NCI-H2196 treated with DMSO at 0.1 percent for 48 hours (cell line): ENCODE data around the gene MESP1.

Source experiments
- DNase-seq: peaks from one replicate; lab custom pipeline; 2025; ENCODE audit not compliant: unreplicated experiment; lab: John Stamatoyannopoulos, UW

MESP1 gene

GRCh38 chr15:89732451-89733172 is 18.4 kb downstream of the MESP1 start:
- DNase-seq: no peak

GRCh38 chr15:89731275-89731674 is 19.8 kb downstream of the MESP1 start:
- no peak for DNase-seq

GRCh38 chr15:89728254-89728653 is 22.8 kb downstream of the MESP1 start:
- no peak for DNase-seq

GRCh38 chr15:89725064-89725463 is 26.0 kb downstream of the MESP1 start:
- no peak for DNase-seq

GRCh38 chr15:89724621-89725020 is 26.4 kb downstream of the MESP1 start:
- DNase-seq: no peak

- no peak for DNase-seq
Observed at GRCh38 chr15:89723031-89723430, 28.0 kb downstream of the MESP1 start.

GRCh38 chr15:89714775-89715174 is 36.3 kb downstream of the MESP1 start:
- DNase-seq: no peak

- no peak for DNase-seq
Observed at GRCh38 chr15:89707577-89707976, 43.5 kb downstream of the MESP1 start.

- DNase-seq: no peak
Observed at GRCh38 chr15:89704411-89704810, 46.6 kb downstream of the MESP1 start.
